Endothelial cell of umbilical vein (primary cell): ENCODE measurements around the gene WDR38. TPM values are rescaled to one million over a fixed set of nuclear protein-coding genes. Genes with fewer than 3 reads are reported as not detected.

Experiments used
- BruUV-seq: library from RNA; stranded (reverse); fragments of 400-500 nt; replicated peaks from 2 replicates; lab custom pipeline; 2021; lab: Mats Ljungman, UMichigan
- CTCF ChIA-PET: fragments of 300-600, 350-600 bp; sonication (Branson Sonifier 250); formaldehyde crosslinking; loops from one replicate; lab custom pipeline; 2021; ENCODE audit warnings: antibody characterized with exemption, inconsistent platforms; lab: Charles Lee
- POLR2A ChIA-PET: fragments of 300-600, 350-600 bp; sonication (Branson Sonifier 250); formaldehyde crosslinking; loops from one replicate; lab custom pipeline; 2021; ENCODE audit warnings: antibody characterized with exemption, inconsistent platforms; lab: Charles Lee
- DNase-seq: peaks from one replicate; pipeline ENCODE4 v3.0.0-alpha.2; 2011; ENCODE audit warnings: low read depth, low spot score
- FAIRE-seq: peaks from 2 replicates; lab custom pipeline; 2011; peaks lifted over from hg19 to GRCh38; lab: Jason Lieb, UNC
- H2AFZ ChIP-seq: 2 replicates; pipeline ENCODE4 v1.6.0; 2012; ENCODE audit warnings: low read depth, low read length, control low read depth, inconsistent platforms
- H3K27ac ChIP-seq: 2 replicates; pipeline ENCODE4 v1.5.1; 2011; ENCODE audit warnings: low read depth, mild to moderate bottlenecking, control low read depth, low read length, moderate library complexity; ENCODE audit not compliant: insufficient read depth
- H3K27me3 ChIP-seq, 2 experiments: 2 replicates each; pipeline versions ENCODE4 v1.6.0 to v1.6.1; 2011; ENCODE audit warnings: low read length in 2 of 2, mixed read lengths in 1 of 2; ENCODE audit not compliant: control insufficient read depth in 2 of 2, insufficient read depth in 2 of 2
- H3K36me3 ChIP-seq, 2 experiments: 2 replicates in 1 of 2; 3 replicates in 1 of 2; pipeline ENCODE4 v1.5.1; 2011; ENCODE audit warnings: low read length in 2 of 2, mild to moderate bottlenecking in 1 of 2, moderate library complexity in 1 of 2; ENCODE audit not compliant: control insufficient read depth in 2 of 2, insufficient read depth in 2 of 2; ENCODE audit errors: extremely low read depth in 1 of 2
- H3K4me1 ChIP-seq: 3 replicates; pipeline ENCODE4 v1.5.1; 2011; ENCODE audit warnings: mild to moderate bottlenecking, low read length; ENCODE audit not compliant: control insufficient read depth, insufficient read depth; ENCODE audit errors: extremely low read depth
- H3K4me2 ChIP-seq: 2 replicates; pipeline ENCODE4 v1.6.1; 2011; ENCODE audit warnings: low read length, control low read depth, mixed read lengths; ENCODE audit not compliant: insufficient read depth
- H3K4me3 ChIP-seq, 3 experiments: fragments of 200-600 bp in 1 of 3; sonication (generic), shearing (Covaris generic) in 1 of 3; replicated peaks in 1 of 3; 2 replicates each; pipeline ENCODE4 v1.5.1; 2011 to 2016; ENCODE audit warnings: control low read depth in 3 of 3, low read length in 3 of 3, mild to moderate bottlenecking in 2 of 3, inconsistent platforms in 1 of 3, low read depth in 1 of 3, moderate library complexity in 1 of 3; ENCODE audit not compliant: insufficient read depth in 1 of 3
- H3K79me2 ChIP-seq: 2 replicates; pipeline ENCODE4 v1.6.0; 2012; ENCODE audit warnings: low read length, inconsistent platforms; ENCODE audit not compliant: control insufficient read depth, insufficient read depth
- H3K9ac ChIP-seq: replicated peaks from 2 replicates; pipeline ENCODE3; 2011; ENCODE audit warnings: low read length, control low read depth; ENCODE audit not compliant: insufficient read depth; ENCODE audit errors: extremely low read depth
- H3K9me1 ChIP-seq: replicated peaks from 3 replicates; pipeline ENCODE4 v1.6.0; 2011; ENCODE audit warnings: mild to moderate bottlenecking, low read length; ENCODE audit not compliant: control insufficient read depth, insufficient read depth; ENCODE audit errors: extremely low read depth
- H3K9me3 ChIP-seq: replicated peaks from 2 replicates; pipeline ENCODE4 v1.5.1; 2012; ENCODE audit warnings: low read length, inconsistent platforms; ENCODE audit not compliant: control insufficient read depth, insufficient read depth
- H4K20me1 ChIP-seq: replicated peaks from 2 replicates; pipeline ENCODE3; 2011; ENCODE audit warnings: mild to moderate bottlenecking, low read length; ENCODE audit not compliant: control insufficient read depth, insufficient read depth; ENCODE audit errors: extremely low read depth
- EZH2 ChIP-seq: IDR thresholded peaks from 2 replicates; pipeline ENCODE4 v1.6.1; 2012; ENCODE audit warnings: borderline replicate concordance, low read depth, mild to moderate bottlenecking, moderate library complexity, low read length, inconsistent platforms; ENCODE audit not compliant: severe bottlenecking
- FOS ChIP-seq: IDR thresholded peaks from 2 replicates; pipeline ENCODE4 v1.6.1; 2011; ENCODE audit warnings: mild to moderate bottlenecking, low read length, moderate library complexity, borderline replicate concordance; ENCODE audit not compliant: insufficient read depth
- GATA2 ChIP-seq: IDR thresholded peaks from 2 replicates; pipeline ENCODE4 v1.7.0; 2011; ENCODE audit warnings: low read depth, mild to moderate bottlenecking, moderate library complexity, mixed read lengths, low read length; ENCODE audit not compliant: insufficient read length, insufficient read depth
- JUN ChIP-seq: IDR thresholded peaks from 2 replicates; pipeline ENCODE4 v1.6.1; 2011; ENCODE audit warnings: borderline replicate concordance, low read depth; ENCODE audit not compliant: insufficient read length, insufficient read depth
- MYC ChIP-seq: IDR thresholded peaks from one replicate; pipeline ENCODE4 v1.6.1; 2011; ENCODE audit warnings: mild to moderate bottlenecking, low read depth, low read length
- POLR2A ChIP-seq: IDR thresholded peaks from 2 replicates; pipeline ENCODE4 v1.6.1; 2012; ENCODE audit warnings: low read depth, mild to moderate bottlenecking, control low read depth, low read length
- POLR2AphosphoS5 ChIP-seq: IDR thresholded peaks from 2 replicates; pipeline ENCODE4 v1.6.1; 2012; ENCODE audit warnings: low read depth, mild to moderate bottlenecking, control low read depth, low read length, moderate library complexity; ENCODE audit not compliant: insufficient read depth
- dilution Hi-C: fragments of 300-500 bp; cut with MboI; formaldehyde crosslinking; loops from one replicate; pipeline ENCODE4 v1.15.0; 2019; ENCODE audit warnings: low sequenced_read_pairs; ENCODE audit not compliant: extremely low pct_ligation_motif_present
- intact Hi-C: fragments of 100-400 bp; cut with micrococcal nuclease; formaldehyde crosslinking; loops from one replicate; pipeline ENCODE4 v1.10.0; 2022
- polyA plus RNA-seq, 4 experiments: library from polyadenylated mRNA; depleted of rRNA in 3 of 4; stranded (reverse) in 3 of 4; unstranded in 1 of 4; fragments of >200 nt; gene quantifications; 2 replicates each; pipeline versions ENCODE4 v1.2.1 to v1.2.3, GENCODE V29; 2011 to 2012; ENCODE audit warnings: missing spikeins in 1 of 4
- total RNA-seq: library from RNA; stranded (reverse); gene quantifications from 2 replicates; pipeline ENCODE4 v1.2.3, GENCODE V29; 2021
- TF ChIP-seq, protein P1 (sequence below), 2 donors: IDR thresholded peaks; 1 replicate in 1 of 2; 2 replicates in 1 of 2; pipeline ENCODE4 v1.5.1; 2011; ENCODE audit warnings: low read length in 2 of 2, mild to moderate bottlenecking in 2 of 2, moderate library complexity in 2 of 2, control low read depth in 1 of 2, inconsistent platforms in 1 of 2, low read depth in 1 of 2; ENCODE audit not compliant: insufficient read depth in 1 of 2; ENCODE audit errors: extremely low read depth in 1 of 2
- TF ChIP-seq, protein P2 (sequence below): IDR thresholded peaks from 2 replicates; pipeline ENCODE4 v1.6.1; 2011; ENCODE audit not compliant: insufficient read depth, insufficient read length

Gene WDR38
- total and polyA plus RNA-seq, 2 donors (not counting 3 experiments of a cell fraction or from before 2014, with no cell fraction given): not detected

DNA sequence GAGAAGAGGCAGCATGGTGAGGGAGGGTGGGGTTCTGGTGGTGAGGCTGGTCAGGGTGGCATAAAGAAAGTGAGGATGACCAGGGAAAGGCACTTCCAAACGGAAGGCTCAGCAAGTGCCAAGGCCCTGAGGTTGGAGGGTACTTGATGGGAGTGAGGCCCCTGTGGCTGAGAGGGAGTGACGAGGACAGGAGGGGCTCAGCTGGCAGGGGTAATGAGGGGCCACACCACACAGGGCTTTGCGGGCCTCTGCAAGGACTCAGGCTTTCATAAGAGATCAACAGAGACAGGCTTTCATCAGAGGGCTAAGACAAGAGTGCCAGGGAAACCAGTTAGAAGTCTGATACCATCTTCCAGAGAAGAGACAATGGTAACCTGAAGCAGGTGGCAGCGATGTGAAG, 32.3 kb downstream of the WDR38 start:
- no peaks in the 10 kb centered on the region for H3K9me3 ChIP-seq
- TF ChIP-seq EZH2 (no peak), FOS (no peak), POLR2AphosphoS5 (no peak), MYC (no peak), POLR2A (no peak), JUN (no peak), GATA2 (no peak)
- TF ChIP-seq, protein P1, sequence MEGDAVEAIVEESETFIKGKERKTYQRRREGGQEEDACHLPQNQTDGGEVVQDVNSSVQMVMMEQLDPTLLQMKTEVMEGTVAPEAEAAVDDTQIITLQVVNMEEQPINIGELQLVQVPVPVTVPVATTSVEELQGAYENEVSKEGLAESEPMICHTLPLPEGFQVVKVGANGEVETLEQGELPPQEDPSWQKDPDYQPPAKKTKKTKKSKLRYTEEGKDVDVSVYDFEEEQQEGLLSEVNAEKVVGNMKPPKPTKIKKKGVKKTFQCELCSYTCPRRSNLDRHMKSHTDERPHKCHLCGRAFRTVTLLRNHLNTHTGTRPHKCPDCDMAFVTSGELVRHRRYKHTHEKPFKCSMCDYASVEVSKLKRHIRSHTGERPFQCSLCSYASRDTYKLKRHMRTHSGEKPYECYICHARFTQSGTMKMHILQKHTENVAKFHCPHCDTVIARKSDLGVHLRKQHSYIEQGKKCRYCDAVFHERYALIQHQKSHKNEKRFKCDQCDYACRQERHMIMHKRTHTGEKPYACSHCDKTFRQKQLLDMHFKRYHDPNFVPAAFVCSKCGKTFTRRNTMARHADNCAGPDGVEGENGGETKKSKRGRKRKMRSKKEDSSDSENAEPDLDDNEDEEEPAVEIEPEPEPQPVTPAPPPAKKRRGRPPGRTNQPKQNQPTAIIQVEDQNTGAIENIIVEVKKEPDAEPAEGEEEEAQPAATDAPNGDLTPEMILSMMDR (IDR thresholded peaks at IDR 0.05; ENCODE audit: extremely low read depth in 1 of 2, insufficient read depth in 1 of 2, low read depth in 1 of 2, low read length in 2 of 2): no peak
- TF ChIP-seq, protein P2, sequence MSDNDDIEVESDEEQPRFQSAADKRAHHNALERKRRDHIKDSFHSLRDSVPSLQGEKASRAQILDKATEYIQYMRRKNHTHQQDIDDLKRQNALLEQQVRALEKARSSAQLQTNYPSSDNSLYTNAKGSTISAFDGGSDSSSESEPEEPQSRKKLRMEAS: no peak
- no peaks in the 10 kb centered on the region for H3K27me3 ChIP-seq
- no peak for FAIRE-seq
- ChIA-PET CTCF (no interaction called here), POLR2A (no interaction called here)
- no peaks in the 10 kb centered on the region for H3K9me1 ChIP-seq
- H3K9ac ChIP-seq: no peak overlapping the region
- H3K4me3 ChIP-seq: no peak overlapping the region
- dilution Hi-C loops: no loop called here
- BruUV-seq: no TSS peak
- H3K79me2 ChIP-seq: no peaks in the 10 kb centered on the region
- peaks cover 0 to 37% of the 10 kb centered on the region in 2 experiments for H3K36me3 ChIP-seq
- no peaks in the 10 kb centered on the region for H4K20me1 ChIP-seq
- DNase-seq: no peak
- intact Hi-C loops: no loop called here
- H3K4me2 ChIP-seq: no peak overlapping the region
- no peak overlapping the region for H3K27ac ChIP-seq
- no peak overlapping the region for H2AFZ ChIP-seq
- H3K4me1 ChIP-seq: no peaks in the 10 kb centered on the region
